Fibroblast of skin of left quadriceps (primary cell): ENCODE measurements around the gene CYP46A1.

Experiments used
- DNase-seq, 2 experiments: peaks; one replicate each; pipeline ENCODE4 v3.0.0-alpha.2; 2013; ENCODE audit warnings: low read depth in 2 of 2

CYP46A1 gene

DNA sequence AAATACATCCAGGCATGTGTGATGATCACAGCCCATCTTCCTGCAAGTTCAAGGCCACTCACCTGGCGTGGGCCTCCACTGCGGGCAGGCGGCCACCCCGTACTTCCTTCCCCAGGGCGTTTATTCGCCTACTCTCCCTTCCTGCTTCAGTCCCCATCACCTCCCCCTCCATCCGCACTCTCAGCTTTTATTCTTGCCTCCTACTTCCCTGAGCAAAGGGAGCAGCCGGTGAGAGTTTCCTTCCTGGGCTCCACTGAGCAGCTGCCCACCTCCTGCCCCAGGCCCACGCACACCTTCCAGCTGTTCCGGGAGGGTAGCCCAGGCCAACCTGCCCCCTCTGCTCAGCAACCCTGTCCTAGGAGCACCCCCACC is 4.1 kb downstream of the CYP46A1 start:
- no peak for DNase-seq

DNA sequence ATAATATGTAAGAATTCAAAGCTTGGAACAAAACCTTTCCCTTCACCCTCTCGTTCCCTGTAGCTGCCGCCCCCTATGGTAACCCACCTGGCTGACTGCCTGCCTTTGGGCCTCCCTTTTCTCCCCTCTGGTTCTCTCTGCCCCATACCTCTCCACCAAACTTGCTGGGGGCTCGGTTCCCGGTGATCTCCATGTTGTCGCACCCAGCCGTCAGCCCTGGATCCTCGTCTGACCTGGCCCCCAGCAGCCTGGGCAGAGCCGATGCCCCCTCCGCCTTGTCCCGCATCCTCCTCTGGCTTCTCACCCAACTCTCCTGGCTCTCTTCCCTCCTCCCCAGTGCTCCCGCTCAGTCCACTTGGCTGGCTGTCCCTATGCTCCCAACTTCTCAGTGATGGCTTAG is 4.5 kb downstream of the CYP46A1 start:
- no peak for DNase-seq

DNA sequence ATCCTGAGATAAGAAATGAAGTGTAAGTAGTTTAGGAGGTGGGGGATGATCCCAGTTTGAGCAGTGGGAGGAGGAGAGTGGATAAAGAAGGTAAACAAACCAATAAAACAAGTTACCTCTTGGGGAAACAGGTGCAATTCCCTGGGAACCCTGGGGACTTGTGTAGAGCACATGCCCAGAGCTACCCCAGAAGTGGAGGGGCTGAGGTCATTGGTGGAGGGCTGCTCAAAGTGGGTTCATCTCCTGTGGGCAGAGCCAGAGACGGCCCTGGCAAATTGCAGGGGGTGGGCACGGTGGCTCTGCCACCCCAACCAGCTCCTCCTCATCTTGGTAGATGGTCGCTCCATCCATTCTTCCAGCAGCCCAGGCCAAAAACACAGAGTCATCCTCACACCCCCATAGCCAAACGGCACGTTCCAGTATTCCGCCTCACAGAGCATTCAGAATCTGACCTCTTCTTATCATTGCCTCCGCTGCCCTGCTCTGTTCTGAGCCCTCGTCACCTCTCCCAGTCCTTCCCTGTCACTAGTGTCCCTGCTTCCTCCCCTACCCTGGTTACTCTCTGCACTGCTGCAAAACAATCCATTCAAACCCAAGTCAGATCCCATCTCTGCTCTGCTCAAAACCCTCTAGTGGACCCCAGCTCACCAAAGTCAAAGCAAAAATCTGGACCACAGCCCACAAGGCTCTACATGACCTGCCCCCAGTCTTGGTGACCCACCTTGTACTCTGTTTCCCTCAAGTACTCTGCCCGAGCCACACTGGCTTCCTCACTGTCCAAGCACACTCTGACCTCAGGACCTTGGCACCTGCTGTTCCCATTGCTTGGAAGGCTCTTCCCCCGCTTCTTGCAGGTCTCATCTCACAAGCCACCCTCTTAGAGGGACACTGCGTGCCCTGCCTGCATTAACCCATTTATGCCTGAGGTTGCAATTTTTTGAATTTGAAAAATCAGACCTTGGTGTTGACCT is 5.5 kb downstream of the CYP46A1 start:
- DNase-seq, result no peak

DNA sequence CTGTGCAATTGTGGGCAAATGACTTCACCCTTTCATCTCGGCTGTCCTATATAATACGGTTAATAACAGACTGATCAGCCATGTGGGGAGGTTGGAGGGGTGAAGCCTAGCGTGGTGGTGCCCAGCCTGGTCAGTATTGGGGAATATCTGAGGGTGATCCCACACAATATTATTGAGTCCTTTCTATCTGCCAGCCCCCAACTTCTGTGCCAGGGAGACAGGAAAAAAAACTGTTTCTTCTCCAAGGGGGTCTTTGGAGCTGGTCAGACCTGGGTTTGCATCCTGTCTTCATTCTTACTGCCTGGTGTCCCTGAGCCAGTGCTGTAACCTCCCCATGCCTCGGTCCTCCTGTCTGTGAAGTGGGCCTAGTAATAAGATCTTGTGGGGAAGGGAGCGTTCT is 6.5 kb downstream of the CYP46A1 start:
- no peak for DNase-seq

DNA sequence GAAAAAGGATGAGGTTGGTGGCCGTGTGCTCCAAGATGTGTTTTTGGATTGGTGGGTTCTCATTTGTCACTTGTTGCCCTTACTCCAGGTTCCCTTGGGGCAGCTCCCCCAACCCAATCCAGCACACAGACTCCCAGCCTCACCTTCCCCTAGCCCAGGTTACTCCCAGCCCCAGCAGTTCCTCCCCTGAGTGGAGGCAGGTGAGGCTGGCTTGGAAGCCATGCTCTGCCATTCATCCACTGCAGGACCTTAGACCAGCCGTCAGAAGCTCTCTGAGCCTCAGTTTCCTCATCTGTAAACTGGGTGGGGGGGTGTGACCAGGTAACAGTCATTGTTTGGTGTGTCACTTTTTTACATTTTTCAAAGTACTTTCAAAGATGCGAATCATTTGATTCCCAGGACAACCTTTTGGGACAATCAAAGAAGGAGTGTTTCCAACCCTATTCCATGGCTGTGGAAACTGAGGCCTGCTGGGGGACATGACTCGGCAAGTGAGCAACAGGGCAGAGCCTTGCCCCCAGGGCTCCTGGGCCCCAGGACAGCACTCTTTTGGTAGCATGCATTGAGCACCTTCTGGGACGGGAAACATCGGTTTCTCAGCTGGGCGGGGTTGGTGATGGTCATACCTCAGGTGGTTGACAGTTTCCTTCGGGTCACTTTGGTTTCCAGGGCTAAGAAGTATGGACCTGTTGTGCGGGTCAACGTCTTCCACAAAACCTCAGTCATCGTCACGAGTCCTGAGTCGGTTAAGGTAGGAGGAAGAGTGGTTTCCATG is 7.2 kb downstream of the CYP46A1 start:
- no peak for DNase-seq

DNA sequence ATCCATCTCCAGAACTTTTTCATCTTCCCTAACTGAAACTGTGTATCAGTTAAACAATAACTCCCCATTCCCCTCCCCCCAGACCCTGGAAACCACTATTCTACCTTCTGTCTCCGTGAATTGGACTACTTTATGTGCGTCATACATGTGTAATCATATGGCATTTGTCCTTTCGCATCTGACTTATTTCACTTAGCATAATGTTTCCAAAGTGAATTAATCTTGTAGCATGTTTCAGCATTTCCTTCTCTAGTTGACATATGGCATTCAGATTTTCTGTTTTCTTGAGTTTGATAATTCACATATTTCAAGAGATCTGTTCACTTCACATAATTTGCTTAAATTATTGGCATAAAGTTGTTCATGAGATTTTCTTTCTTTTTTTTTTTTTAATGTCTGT is 9.8 kb downstream of the CYP46A1 start:
- no peak for DNase-seq

DNA sequence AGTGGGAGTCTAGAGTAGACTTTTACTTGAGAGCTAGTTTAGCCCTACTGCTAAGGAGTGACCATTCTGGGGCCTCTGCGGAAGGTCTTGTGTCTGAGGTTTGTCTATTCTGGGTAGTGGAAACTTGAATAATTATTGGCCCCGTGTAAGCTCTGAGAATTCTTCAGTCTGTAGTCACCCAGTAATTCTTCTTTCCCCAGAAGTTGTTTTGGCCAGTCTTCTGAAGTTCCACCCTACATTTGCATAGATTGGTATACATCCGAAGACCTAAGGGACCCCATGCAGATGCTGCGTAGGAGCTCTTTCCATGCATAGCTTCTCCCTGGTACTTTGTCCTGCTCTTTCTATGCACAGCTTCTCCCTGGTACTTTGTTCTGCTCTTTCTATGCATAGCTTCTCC is 12.8 kb downstream of the CYP46A1 start:
- DNase-seq, result no peak

- DNase-seq, result no peak
These were observed 14.1 kb downstream of the CYP46A1 start for GRCh38 chr14:99698236-99698635.

DNA sequence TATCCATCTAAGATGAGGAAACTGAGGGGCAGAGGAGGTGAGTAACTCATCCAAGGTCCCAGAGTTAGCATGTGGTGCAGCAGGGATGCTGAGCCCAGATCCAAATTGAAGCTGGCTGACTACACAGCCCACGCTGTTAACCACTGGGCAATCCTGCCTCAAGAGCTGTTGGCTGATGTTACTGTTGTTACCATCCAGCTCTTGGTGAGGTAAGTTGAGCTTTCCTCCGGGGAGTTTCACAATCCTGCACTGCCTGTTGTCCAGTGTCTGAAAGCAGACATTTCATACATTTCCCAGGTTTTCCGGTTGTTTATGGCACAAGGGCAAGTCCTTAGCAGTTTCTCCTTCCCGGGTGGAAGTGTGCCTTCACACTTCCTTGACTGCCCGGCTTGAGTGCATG is 14.5 kb downstream of the CYP46A1 start:
- DNase-seq, result no peak

DNA sequence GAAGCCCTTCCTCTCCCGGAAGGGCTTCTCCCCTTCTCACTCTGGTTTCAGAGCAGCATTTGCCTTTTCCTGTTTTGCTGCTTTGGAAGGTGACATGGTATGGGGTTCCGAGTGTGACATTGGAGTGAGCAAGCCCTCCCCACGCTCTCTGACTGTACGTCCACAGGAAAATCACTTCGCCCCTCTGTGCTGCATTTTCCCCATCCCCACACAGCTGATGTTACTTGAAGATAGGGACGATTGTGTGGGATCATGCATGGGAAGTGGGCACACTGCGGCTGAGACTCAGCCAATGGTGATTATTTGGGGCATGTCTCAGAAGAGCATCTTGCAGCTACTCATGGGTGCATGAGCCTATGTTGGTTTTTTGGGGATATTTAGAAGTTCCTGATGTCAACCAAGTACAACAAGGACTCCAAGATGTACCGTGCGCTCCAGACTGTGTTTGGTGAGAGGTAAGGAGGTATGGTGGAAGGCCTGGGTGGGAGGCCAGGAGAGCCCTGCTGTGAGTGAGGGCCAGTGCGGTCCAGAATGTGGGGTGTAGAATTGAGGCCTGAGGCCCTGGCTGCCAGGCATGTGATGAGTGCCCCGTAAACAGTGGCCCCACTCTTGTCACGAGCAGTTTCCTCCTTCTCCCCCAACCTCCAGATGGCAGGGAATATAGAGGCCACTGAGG is 15.1 kb downstream of the CYP46A1 start:
- DNase-seq, result no peak

DNA sequence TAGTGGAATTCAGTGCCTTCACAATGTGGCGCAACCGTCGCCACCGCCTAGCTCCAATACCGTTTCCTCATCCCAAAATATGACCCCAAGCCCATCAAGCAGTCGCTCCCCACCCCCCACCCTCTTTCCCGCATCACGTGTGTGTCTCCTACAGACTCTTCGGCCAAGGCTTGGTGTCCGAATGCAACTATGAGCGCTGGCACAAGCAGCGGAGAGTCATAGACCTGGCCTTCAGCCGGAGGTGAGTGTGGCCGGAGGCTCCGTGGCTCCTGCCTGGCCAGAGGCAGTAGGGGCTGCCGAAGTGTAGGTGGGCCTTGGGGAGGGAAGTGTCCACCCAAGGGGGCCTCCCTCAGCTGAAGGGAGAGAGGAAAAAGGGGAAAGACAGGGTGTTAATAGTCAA is 15.8 kb downstream of the CYP46A1 start:
- DNase-seq, result no peak

DNA sequence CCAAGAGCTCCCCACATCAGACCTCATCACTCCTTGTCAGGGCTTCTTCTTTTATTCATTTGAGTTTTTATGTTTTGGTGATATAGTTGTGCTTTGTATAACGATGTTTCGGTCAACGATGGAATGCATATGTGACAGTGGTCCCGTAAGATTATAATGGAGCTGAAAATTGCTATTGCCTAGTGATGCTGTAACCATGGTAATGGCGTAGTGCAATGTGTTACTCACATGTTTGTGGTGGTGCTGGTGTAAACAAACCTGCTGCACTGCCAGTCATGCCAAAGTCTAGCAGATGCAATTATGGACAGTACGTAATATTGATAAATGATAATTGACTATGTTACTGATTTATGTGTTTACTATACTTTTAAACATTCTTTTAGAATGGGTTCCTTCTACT is 16.3 kb downstream of the CYP46A1 start:
- no peak for DNase-seq

- no peak for DNase-seq
These were observed 17.2 kb downstream of the CYP46A1 start for GRCh38 chr14:99701260-99701659.

DNA sequence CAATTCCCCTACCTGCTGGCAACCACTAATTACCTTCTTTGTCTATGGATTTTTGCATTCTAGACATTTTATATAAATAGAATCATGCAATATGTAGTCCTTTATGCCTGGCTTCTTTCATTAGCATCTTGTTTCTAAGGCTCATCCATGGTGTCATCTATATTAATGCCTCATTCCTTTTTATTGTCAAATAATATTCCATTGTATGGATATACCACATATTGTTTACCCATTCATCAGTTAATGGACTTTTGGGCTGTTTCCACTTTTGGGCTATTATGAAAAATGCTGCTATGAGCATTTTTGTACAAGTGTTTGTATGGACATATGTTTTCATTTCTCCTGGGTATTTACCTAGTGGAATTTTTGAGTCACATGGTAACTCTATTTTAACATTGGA is 18.0 kb downstream of the CYP46A1 start:
- DNase-seq, result no peak

GRCh38 chr14:99703381-99703780 is 19.3 kb downstream of the CYP46A1 start:
- DNase-seq, result no peak

DNA sequence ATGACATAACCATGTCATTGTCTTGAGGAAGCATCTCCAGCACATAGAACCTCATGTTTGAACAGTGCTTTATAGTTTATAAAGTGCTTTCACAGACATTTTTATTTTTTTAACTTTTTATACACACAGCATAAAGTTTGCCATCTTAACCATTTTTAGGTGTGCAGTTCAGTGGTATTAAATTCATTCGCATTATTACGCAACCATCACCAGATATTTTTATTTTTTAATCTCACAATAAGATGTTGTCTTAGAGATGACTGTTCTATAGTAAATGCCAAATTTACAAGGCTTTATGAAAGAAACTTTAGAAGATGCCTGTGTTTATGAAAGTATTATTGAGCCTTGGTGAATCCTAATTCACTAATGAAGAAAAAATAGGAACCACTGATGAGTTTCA is 19.9 kb downstream of the CYP46A1 start:
- DNase-seq, result no peak

DNA sequence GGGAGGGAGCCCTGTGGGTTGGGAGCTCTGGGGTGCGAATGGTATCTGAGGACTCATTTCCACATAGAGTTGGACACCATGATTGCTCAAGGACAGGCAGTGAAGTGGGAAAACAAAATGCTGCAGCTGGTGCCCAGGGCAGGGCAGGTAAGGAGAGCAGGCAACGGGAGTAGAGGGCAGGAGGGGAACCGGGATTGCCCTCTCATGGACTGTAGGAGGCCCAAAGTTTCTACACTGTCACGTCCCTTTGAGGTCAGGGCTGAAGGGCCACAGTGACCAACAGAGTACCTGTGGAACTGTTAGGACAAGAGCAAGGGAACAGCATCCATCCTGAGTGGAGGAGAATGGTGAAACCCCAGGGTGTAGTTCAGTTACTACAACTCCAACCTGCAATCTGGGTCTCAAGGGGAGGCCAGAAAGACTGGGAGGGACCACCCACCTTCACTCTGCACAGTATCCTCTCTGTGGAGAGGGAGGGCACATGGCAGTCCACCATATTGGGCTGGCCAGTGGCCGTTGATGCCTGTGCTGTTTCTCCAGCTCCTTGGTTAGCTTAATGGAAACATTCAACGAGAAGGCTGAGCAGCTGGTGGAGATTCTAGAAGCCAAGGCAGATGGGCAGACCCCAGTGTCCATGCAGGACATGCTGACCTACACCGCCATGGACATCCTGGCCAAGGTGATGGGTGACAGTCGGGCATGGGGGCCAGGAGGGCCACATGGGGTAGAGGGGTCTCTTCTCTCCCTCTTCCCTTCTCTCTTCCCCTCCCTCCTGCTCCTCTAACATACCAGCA is 22.2 kb downstream of the CYP46A1 start:
- no peak for DNase-seq

DNA sequence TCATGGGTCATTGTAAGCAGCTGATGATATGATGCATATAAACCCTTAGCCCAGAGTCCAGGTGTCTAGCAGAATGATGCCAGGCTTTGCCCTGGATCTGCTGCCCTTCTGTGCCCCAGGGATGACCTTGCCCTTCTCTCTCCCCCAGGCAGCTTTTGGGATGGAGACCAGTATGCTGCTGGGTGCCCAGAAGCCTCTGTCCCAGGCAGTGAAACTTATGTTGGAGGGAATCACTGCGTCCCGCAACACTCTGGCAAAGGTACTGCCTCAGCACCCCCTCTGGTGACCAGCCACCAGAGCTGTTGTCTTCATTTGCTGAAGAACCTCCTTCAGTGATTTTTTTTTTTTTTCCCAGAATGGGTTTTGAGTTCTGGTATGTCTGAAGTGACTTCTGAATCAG is 23.3 kb downstream of the CYP46A1 start:
- no peak for DNase-seq

DNA sequence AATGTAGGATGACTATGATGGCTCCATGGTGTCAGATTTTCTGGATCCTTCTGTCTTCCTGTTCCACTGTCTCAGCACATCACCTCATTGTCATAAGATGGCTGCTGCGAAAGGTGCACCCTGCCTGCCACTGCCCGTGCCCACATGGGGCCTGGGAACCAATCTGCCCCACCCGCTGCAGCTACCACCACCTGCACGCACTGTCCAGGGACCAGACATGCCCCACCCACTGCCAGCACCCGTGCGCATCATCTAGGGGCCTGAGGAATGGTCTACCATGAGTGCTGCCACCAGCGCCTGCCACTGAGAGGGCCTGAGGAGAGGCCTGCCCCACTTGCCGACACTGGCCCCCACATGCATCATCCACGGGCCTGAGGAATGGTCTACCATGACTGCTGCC is 23.8 kb downstream of the CYP46A1 start:
- DNase-seq, result no peak

DNA sequence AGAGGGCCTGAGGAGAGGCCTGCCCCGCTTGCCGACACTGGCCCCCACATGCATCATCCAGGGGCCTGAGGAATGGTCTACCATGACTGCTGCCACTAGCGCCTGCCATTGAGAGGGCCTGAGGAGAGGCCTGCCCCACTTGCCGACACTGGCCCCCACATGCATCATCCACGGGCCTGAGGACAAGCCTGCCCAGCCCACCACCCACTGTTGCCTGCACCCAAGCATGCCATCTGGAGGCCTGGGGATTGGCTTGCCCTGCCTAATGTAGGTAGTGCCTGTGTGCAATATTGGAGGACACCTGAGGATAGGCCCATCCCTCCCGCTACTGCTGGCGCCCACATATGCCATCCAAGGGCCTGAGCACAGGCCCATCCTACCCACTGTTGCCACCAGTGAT is 24.4 kb downstream of the CYP46A1 start:
- DNase-seq, result no peak

- no peak for DNase-seq
These were observed 29.9 kb downstream of the CYP46A1 start for GRCh38 chr14:99713972-99714371.
